ENCODE data around the gene DALRD3. TPM values are rescaled to one million over a fixed set of nuclear protein-coding genes. Genes with fewer than 3 reads are reported as not detected.

The DALRD3 gene
- total RNA-seq, 1 experiment from 2014 or later = 42.9 TPM

- ChIA-PET CTCF (interaction anchor here (0.9 to 3.2 kb wide), 8 partner anchors 10 to 289 kb away, joined by 3 to 42 read pairs (median 6); partner anchors contain the start of genes DALRD3, NDUFAF3, P4HTM and QRICH1), POLR2A (interaction anchor here (1.0 to 2.6 kb wide), 10 partner anchors 9 to 332 kb away, joined by 3 to 52 read pairs (median 14); partner anchors contain the start of genes DALRD3, IMPDH2, KLHDC8B and NDUFAF3), RAD21 (ENCODE audit: low non-redundant PET in 1 of 2, low total read pairs in 2 of 2, uncharacterized antibody in 2 of 2, unreplicated experiment in 2 of 2) (interaction anchor here (0.6 to 1.9 kb wide), 4 partner anchors 20 to 441 kb away, joined by 4 to 8 read pairs (median 6); partner anchors contain the start of gene QRICH1 (in 1 of the 2))
- H3K79me2 ChIP-seq (ENCODE audit: insufficient read depth, low read length) = peaks cover 55% of the 10 kb centered on the region
- peaks cover 3 to 26% of the 10 kb centered on the region in 2 experiments; a peak in 3 of 4 replicates for H3K4me1 ChIP-seq (ENCODE audit: control insufficient read depth in 1 of 2, insufficient read depth in 2 of 2, low read length in 2 of 2)
- TSS peak; percentile 30 for BruUV-seq (replicated peaks)
- H3K9ac ChIP-seq (ENCODE audit: low read length) = peak overlapping the region; percentile 99
- H2AFZ ChIP-seq (ENCODE audit: low read depth, low read length, poor library complexity, severe bottlenecking) = no peak overlapping the region
- H3K4me3 ChIP-seq (replicated peaks in 1 of 2; ENCODE audit: low read depth in 1 of 2, low read length in 2 of 2) = peak overlapping the region; percentile 72 to 86
- H3K27ac ChIP-seq (ENCODE audit: low read depth, low read length) = peak overlapping the region; percentile 99
- intact Hi-C loops (cut with micrococcal nuclease) = loop anchor here (1.0 kb wide), 1 partner anchor 10 kb away; the partner anchor contains the start of gene DALRD3
- TF ChIP-seq MAX (IDR thresholded peaks at IDR 0.05) (no peak), ZBTB33 (IDR thresholded peaks at IDR 0.05; ENCODE audit: extremely low read depth, insufficient replicate concordance, low read length) (peak; percentile 5), EGR1 (IDR thresholded peaks at IDR 0.05; ENCODE audit: low read depth) (no peak), POLR2AphosphoS5 (IDR thresholded peaks at IDR 0.05; ENCODE audit: low read depth, low read length) (peak; percentile 34), ATF3 (IDR thresholded peaks at IDR 0.05) (no peak)
- no peaks in the 10 kb centered on the region for H3K9me2 ChIP-seq (ENCODE audit: insufficient read depth)
- peaks cover 6 to 9% of the 10 kb centered on the region in 2 experiments; a peak in 3 of 4 replicates for H3K36me3 ChIP-seq (ENCODE audit: control insufficient read depth in 1 of 2, insufficient read depth in 2 of 2, low read length in 2 of 2)
- peak; percentile 75 for ATAC-seq
- H3K9me3 ChIP-seq (ENCODE audit: control insufficient read depth in 1 of 2, insufficient read depth in 1 of 2, low read depth in 1 of 2, low read length in 2 of 2) = no peaks in the 10 kb centered on the region
- peak; percentile 72 for DNase-seq (ENCODE audit: low read depth, low spot score)
- H3K27me3 ChIP-seq (ENCODE audit: insufficient read depth, low read length) = no peaks in the 10 kb centered on the region
- H3K4me2 ChIP-seq (ENCODE audit: low read length) = peak overlapping the region; percentile 91
- H4K20me1 ChIP-seq (ENCODE audit: insufficient read depth) = no peaks in the 10 kb centered on the region
Measured at GRCh38 chr3:49007771-49008528, 10.4 kb downstream of the DALRD3 start.

Measured in HCT116 (cell line).